NCI-H2171 (cell line): ENCODE measurements around the gene RAB3IL1.
A peak's percentile ranks its signal among the peaks of the same experiment; 100 is the strongest.

ENCODE experiments used
- DNase-seq: peaks from one replicate; lab custom pipeline; 2025; lab: John Stamatoyannopoulos, UW

RAB3IL1 gene

GRCh38 chr11:61952882-61953281, 35.5 kb upstream of the RAB3IL1 start:
- DNase-seq = no peak

- no peak for DNase-seq
These were observed 34.2 kb upstream of the RAB3IL1 start for GRCh38 chr11:61951484-61952135.

GRCh38 chr11:61950035-61950547, 32.7 kb upstream of the RAB3IL1 start, which contains the start of gene BEST1:
BEST1 (plus strand) TSS chr11:61950351; CDS start chr11:61951807, 1,456 bp downstream.
- no peak for DNase-seq

- peak; percentile 53 for DNase-seq
These were observed 32.0 kb upstream of the RAB3IL1 start for GRCh38 chr11:61949169-61950034.

GRCh38 chr11:61948505-61948904, 31.1 kb upstream of the RAB3IL1 start:
- no peak for DNase-seq

DNA sequence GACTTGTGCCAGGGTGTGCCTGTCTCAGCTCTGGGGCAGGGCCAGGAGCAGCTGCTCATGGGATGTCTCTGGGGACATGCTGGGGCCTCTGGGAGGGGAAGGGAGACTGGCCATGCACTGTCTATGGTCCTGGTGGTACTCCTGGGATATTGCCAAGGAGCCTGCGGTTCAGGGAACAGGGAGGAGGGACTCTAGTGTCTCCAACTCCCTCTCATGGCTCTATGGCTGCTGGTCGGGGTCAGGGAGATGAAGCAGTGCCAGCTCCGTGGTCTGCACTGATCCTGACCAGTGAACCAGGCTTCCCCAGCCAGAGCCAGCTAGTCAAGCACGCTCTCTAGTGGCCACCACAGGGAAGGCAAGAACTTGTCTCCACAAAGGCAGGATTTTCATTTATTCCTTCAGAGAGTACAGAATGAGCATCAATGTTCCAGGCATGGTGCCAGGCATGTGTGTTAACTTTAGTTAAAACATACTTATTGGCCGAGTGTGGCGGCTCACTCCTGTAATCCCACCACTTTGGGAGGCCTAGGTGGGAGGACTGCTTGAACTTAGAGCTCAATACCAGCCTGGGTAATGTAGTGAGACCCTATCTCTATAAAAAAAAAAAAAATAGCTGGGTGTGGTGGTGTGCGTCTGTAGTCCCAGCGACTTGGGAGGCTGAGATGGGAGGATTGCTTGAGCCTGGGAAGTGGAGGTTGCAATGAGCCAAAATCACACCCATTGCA, 30.3 kb upstream of the RAB3IL1 start:
- DNase-seq = peak; percentile 39

DNA sequence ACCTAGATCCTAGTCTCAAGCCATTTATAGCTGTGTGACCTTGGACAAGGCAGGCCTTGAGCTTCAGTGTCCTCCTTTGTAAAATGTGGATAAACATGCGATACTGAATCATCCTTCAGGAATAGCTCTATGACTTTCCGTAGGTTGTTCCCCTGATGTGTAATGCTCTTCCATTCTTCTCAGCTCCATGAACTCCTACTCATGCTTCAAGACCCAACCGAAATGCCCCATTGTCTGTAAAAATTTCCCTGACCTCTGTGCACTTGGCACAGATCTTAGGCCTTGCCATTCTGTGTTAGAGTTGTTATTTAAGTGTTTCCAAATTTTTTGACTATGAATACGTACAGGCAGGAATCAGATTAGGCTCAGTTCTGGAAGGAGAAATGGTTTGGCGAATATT, 29.5 kb upstream of the RAB3IL1 start:
- DNase-seq = no peak

GRCh38 chr11:61945191-61945590, 27.8 kb upstream of the RAB3IL1 start:
- no peak for DNase-seq

DNA sequence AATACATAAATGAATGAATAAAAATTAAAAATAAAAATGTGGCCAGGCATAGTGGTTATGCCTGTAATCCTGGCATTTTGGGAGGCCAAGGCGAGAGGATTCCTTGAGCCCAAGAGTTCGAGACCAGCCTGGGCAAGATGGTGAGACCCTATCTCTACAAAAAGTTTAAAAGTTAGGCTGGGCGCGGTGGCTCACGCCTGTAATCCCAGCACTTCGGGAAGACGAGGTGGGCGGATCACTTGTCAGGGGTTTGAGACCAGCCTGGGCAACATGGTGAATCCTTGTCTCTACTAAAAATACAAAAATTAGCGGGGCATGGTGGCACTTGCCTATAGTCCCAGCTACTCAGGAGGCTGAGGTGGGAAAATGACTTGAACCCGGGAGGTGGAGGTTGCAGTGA, 23.1 kb upstream of the RAB3IL1 start:
- no peak for DNase-seq

DNA sequence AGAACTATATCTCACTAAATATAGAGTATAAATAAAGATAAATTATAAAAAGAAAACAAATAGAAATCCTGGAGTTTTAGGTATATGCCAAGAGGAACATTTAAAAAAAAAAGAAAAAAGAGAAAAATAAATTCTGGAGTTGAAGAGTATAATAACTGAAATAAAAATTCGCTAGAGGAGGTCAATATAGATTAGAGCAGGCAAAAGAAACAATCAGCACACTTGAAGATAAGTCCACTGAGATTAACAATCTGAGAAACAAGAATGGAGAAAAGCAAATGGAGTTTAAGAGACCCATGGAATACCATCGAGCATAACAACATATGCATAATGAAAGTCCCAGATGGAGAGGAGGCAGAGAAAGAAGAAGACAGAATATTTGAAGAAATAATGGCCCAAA, 18.5 kb upstream of the RAB3IL1 start:
- DNase-seq = no peak

- DNase-seq = no peak
These were observed 13.6 kb upstream of the RAB3IL1 start for GRCh38 chr11:61930933-61931332.

DNA sequence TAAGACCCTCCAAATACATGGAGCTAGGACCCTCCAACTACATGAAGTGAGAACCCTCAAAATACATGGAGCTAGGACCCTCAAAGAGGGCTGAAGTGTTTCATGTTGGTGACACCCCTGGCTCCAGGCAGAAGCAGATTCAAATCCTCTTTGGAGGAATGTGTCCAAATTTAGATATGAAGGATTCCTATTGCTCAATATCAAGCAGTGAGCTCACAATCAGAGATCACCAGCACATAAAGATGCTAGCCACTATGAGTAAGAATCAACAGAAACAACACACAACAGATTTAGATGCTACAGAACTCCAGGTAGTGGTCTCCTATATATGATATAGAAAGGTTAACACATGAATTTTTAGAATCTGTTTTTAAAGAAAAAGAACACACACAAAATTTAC, 11.2 kb upstream of the RAB3IL1 start:
- no peak for DNase-seq

DNA sequence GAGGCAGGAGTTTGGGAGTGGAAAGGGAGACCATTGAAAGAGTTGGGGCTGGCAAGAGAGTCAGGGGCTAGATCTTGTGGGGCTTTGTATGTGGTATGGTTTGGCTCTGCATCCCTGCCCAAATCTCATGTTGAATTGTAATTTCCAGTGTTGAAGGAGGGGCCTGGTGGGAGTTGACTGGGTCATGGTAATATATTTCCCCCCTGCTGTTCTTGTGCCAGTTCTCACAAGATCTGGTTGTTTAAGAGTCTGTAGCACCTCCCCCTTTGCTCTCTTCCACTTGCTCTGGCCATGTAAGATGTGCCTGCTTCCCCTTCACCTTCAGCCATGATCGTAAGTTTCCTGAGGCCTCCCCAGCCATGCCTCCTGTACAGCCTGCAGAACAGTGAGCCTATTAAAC, 10.1 kb upstream of the RAB3IL1 start:
- no peak for DNase-seq

GRCh38 chr11:61926235-61926634, 8.9 kb upstream of the RAB3IL1 start:
- no peak for DNase-seq

- DNase-seq = no peak
These were observed 8.4 kb upstream of the RAB3IL1 start for GRCh38 chr11:61925736-61926135.

DNA sequence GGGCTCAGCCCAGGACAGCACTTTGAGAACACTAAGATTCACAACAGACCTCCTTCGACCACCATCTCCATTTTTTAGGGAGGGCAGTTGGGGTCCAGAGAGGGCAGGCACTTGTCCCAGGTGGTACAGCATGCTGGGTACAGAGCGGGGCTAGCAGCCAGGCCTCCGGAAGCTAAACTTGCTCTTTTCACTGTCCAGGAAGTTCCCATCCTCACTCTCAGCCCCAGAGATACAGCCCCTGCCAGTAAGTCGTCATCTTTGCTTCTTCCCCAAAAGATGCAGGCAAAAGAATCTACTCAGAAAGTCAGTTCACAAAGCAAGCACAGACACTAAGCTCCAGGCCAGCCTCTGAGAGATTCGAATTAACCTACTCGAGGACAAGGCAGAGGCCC, 6.7 kb upstream of the RAB3IL1 start:
- no peak for DNase-seq

GRCh38 chr11:61923166-61924063, 6.0 kb upstream of the RAB3IL1 start:
- DNase-seq = no peak

DNA sequence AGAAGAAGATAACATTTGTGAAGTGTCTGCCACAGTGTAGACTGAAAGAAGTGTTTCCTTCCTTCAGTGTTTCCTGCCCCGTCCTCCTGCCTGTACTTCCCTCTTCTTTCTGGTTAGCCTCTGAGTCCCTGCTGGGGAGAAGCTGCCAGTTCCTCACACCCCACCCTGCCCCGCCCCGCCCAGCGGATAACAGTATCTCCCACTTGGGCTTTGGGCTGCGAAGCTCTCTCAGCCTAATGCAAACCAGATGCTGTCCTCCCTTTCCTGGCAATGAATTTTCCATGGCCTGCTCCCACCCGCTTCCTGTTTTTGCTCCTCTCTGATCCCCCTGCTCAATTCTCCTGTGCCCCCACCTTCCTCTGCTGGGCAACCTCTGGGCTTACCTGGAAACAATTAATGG, 5.2 kb upstream of the RAB3IL1 start:
- DNase-seq = no peak

- DNase-seq = no peak
These were observed 4.1 kb upstream of the RAB3IL1 start for GRCh38 chr11:61921446-61921845.

DNA sequence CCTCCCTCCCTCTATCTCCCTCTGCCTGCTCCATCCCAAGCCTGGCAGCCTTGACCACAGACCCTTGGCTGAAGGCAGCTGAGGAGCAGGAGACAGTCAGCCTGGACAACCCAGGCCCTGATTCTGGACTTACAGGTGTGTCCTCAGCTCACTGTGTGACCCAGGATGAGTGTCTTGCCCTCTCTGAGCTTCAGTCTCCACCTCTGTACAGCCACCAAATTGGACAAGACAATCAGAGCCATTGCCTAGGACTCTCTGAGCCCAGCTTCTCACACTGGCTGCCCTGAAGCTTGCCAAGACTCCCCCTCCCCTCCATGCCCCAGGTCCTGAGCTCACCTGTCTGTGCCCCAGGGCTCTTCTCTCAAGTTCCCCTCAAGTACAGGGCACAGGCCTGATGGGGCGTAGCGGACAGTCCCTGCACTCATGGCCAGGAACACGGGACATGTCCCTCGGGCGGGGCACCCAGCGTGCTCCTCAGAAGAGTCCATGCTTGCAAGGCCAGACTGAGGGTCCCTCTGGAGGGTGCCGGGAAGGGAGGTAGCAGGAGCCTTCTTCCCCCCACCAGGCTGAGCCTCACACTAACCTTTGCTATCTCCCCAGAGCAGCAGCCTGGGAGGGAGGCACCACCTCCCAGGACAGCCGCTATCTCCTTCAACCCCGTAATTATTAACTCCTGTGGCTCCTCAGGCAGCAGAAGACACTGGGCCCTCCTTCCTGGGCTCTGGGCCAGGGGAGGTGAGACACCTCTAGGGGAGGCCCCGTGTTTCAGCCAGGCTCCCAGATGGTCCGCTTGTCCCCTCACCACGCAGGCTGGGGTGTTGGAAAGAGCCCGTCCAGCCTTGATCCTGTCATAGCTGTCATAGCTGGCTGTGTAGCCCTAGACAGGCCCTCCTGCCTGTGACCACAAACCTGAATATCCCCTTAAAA, 2.6 kb upstream of the RAB3IL1 start:
- DNase-seq = no peak
